ENCODE data around the gene DEFB131B.
A peak's percentile ranks its signal among the peaks of the same experiment; 100 is the strongest.
"Not testable (repeated sequence)": the region's sequence is repeated elsewhere in the genome, so short reads cannot be mapped to it uniquely, and the experiment has no call there.

Gene DEFB131B

DNA sequence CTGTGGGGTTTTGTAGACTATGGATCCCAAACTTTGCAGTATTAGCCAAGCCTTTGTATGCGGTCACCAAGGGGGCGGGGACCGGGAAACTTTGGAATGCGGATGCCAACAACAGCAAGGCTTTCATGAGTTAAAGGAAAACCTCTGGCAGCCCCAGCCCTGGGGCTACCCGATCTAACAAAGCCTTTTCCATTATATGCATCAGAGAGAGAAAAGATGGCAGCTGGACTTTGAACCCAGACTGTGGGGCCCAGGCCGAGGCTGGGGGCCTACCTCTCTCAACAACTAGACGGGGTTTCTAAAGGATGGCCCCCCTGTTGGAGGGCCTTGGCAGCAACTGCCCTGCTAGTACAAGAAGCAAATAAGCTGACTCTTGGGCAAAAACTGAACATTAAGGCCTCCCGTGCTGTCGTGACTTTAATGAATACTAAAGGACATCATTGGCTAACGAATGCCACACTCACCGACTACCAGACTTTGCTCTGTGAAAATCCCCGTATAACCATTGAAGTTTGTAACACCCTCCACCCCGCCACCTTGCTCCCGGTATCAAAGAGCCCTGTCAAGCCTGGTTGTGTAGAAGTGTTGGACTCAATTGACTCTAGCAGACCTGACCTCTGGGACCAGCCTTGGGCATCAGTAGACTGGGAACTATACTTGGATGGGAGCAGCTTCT lies 10.2 kb downstream of the DEFB131B start:
- H3K4me3 Mint-ChIP-seq, DNase-seq, H3K4me1 Mint-ChIP-seq, H3K27ac Mint-ChIP-seq, H3K27me3 Mint-ChIP-seq, CTCF ChIA-PET, H3K9me3 Mint-ChIP-seq, H3K36me3 Mint-ChIP-seq: not testable (repeated sequence)

GRCh38 chr11:71889181-71889872 lies 11.1 kb downstream of the DEFB131B start:
- DNase-seq, H3K36me3 Mint-ChIP-seq, H3K27me3 Mint-ChIP-seq, H3K4me1 Mint-ChIP-seq, H3K9me3 Mint-ChIP-seq, H3K27ac Mint-ChIP-seq, H3K4me3 Mint-ChIP-seq, CTCF ChIA-PET: not testable (repeated sequence)

DNA sequence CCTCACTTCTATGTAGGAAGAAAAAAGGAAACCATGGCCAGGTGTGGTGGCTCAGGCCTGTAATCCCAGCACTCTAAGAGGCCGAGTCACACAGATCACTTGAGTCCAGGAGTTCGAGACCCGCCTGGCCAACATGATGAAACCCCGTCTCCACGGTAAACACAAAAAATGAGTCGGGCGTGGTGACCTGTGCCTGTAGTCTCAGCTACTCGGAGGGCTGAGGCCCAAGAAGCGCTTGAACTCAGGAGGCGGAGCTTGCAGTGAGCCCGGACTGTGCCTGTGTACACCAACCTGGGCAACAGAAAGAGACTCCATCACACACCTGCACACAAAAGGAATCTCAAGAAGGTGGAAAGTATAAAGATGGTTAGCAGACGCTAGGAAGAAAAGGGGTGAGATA lies 17.7 kb downstream of the DEFB131B start:
- Mint-ChIP-seq H3K27me3 (no peaks in the 10 kb centered on the region), H3K4me3 (no peak overlapping the region), H3K27ac (no peak overlapping the region), H3K4me1 (no peaks in the 10 kb centered on the region), H3K36me3 (peaks cover 27% of the 10 kb centered on the region), H3K9me3 (peaks cover 2% of the 10 kb centered on the region)
- CTCF ChIA-PET, result no interaction called here
- DNase-seq, result no peak

- H3K27ac Mint-ChIP-seq, H3K4me1 Mint-ChIP-seq, H3K9me3 Mint-ChIP-seq, CTCF ChIA-PET, DNase-seq, H3K27me3 Mint-ChIP-seq, H3K4me3 Mint-ChIP-seq: not testable (repeated sequence)
- peaks cover 26% of the 10 kb centered on the region for H3K36me3 Mint-ChIP-seq
These were observed 22.9 kb downstream of the DEFB131B start for GRCh38 chr11:71901137-71901536.

GRCh38 chr11:71908218-71908617 lies 30.0 kb downstream of the DEFB131B start:
- Mint-ChIP-seq H3K9me3 (no peaks in the 10 kb centered on the region), H3K36me3 (peaks cover 22% of the 10 kb centered on the region), H3K4me3 (no peak overlapping the region), H3K4me1 (no peaks in the 10 kb centered on the region), H3K27ac (no peak overlapping the region), H3K27me3 (no peaks in the 10 kb centered on the region)
- no peak for DNase-seq
- CTCF ChIA-PET, result no interaction called here

- H3K4me1 Mint-ChIP-seq, H3K9me3 Mint-ChIP-seq, CTCF ChIA-PET, H3K27me3 Mint-ChIP-seq, H3K4me3 Mint-ChIP-seq, DNase-seq, H3K27ac Mint-ChIP-seq: not testable (repeated sequence)
- peaks cover 31% of the 10 kb centered on the region for H3K36me3 Mint-ChIP-seq
These were observed 32.5 kb downstream of the DEFB131B start for GRCh38 chr11:71910775-71911174.

- DNase-seq, result peak; percentile 39
- CTCF ChIA-PET, result interaction anchor here (0.6 to 1.2 kb wide), 3 partner anchors 16 to 47 kb away, joined by 3 to 5 read pairs (median 3); partner anchors contain the start of genes RNF121 and XNDC1N
- H3K9me3 Mint-ChIP-seq, H3K4me1 Mint-ChIP-seq, H3K27me3 Mint-ChIP-seq, H3K4me3 Mint-ChIP-seq, H3K27ac Mint-ChIP-seq: not testable (repeated sequence)
- H3K36me3 Mint-ChIP-seq, result peaks cover 30% of the 10 kb centered on the region
These were observed 33.2 kb downstream of the DEFB131B start for GRCh38 chr11:71911321-71911985.

- DNase-seq, H3K27ac Mint-ChIP-seq, H3K9me3 Mint-ChIP-seq, H3K27me3 Mint-ChIP-seq, H3K4me1 Mint-ChIP-seq, H3K4me3 Mint-ChIP-seq: not testable (repeated sequence)
- CTCF ChIA-PET, result interaction anchor here (0.6 to 1.2 kb wide), 3 partner anchors 15 to 47 kb away, joined by 3 to 5 read pairs (median 3); partner anchors contain the start of genes RNF121 and XNDC1N
- H3K36me3 Mint-ChIP-seq, result peaks cover 32% of the 10 kb centered on the region
These were observed 33.7 kb downstream of the DEFB131B start for GRCh38 chr11:71911986-71912340.

- Mint-ChIP-seq H3K36me3 (peaks cover 33% of the 10 kb centered on the region), H3K27ac (no peak overlapping the region), H3K27me3 (no peaks in the 10 kb centered on the region), H3K4me1 (no peaks in the 10 kb centered on the region), H3K9me3 (no peaks in the 10 kb centered on the region), H3K4me3 (no peak overlapping the region)
- CTCF ChIA-PET, result no interaction called here
- no peak for DNase-seq
These were observed 35.7 kb downstream of the DEFB131B start for GRCh38 chr11:71913756-71914526.

GRCh38 chr11:71914617-71915189 lies 36.5 kb downstream of the DEFB131B start:
- CTCF ChIA-PET, result no interaction called here
- Mint-ChIP-seq H3K9me3 (no peaks in the 10 kb centered on the region), H3K4me1 (no peaks in the 10 kb centered on the region), H3K4me3 (no peak overlapping the region), H3K27ac (no peak overlapping the region), H3K27me3 (no peaks in the 10 kb centered on the region), H3K36me3 (peaks cover 35% of the 10 kb centered on the region)
- DNase-seq, result no peak

GRCh38 chr11:71917646-71918140 lies 39.4 kb downstream of the DEFB131B start:
- DNase-seq, result no peak
- peaks cover 35% of the 10 kb centered on the region for H3K36me3 Mint-ChIP-seq
- H3K27ac Mint-ChIP-seq, result no peak overlapping the region
- H3K9me3 Mint-ChIP-seq, result no peaks in the 10 kb centered on the region
- H3K27me3 Mint-ChIP-seq, result no peaks in the 10 kb centered on the region
- H3K4me3 Mint-ChIP-seq, result no peak overlapping the region
- CTCF ChIA-PET, result no interaction called here
- no peaks in the 10 kb centered on the region for H3K4me1 Mint-ChIP-seq

GRCh38 chr11:71927820-71928736 lies 49.8 kb downstream of the DEFB131B start, which contains the start of gene XNDC1N:
Gene XNDC1N, minus strand, starts transcription at chr11:71928594. Its CDS starts 5,241 bp downstream, at chr11:71923353.
- Mint-ChIP-seq H3K4me3 (peak within 1 kb of the TSS; percentile 88), H3K9me3 (no peaks in the 10 kb centered on the region), H3K27me3 (peaks cover 4% of the 10 kb centered on the region), H3K27ac (peak within 1 kb of the TSS; percentile 100), H3K4me1 (peaks cover 45% of the 10 kb centered on the region), H3K36me3 (peaks cover 12% of the 10 kb centered on the region)
- DNase-seq, result peak; percentile 85
- CTCF ChIA-PET, result interaction anchor here (0.7 to 2.1 kb wide), 5 partner anchors 16 to 503 kb away, joined by 3 to 7 read pairs (median 4); no protein-coding TSS in a partner anchor
